ENCODE data around the gene LHFPL6.
A peak's percentile ranks its signal among the peaks of the same experiment; 100 is the strongest.

Gene LHFPL6

GRCh38 chr13:39364947-39365468 lies 238.0 kb downstream of the LHFPL6 start:
- Histone ChIP-seq H4K12ac (ENCODE audit: low read depth, low read length) (no peak overlapping the region), H3K79me2 (ENCODE audit: control insufficient read depth, insufficient read depth, low read length, poor library complexity) (no peaks in the 10 kb centered on the region), H3K18ac (ENCODE audit: low read length) (no peak overlapping the region), H3K9me3 (ENCODE audit: insufficient read depth, low read depth, low read length) (no peaks in the 10 kb centered on the region), H3K4ac (ENCODE audit: low read depth, low read length) (no peak overlapping the region), H4K8ac (ENCODE audit: low read depth, low read length) (no peak overlapping the region), H2AK5ac (ENCODE audit: low read length) (no peak overlapping the region), H3K4me3 (ENCODE audit: low read depth, low read length) (no peak overlapping the region), H3K9ac (ENCODE audit: low read length) (no peak overlapping the region), H3K23ac (ENCODE audit: low read length) (no peak overlapping the region), H4K91ac (ENCODE audit: low read depth, low read length) (no peak overlapping the region), H3K4me2 (ENCODE audit: low read length) (peak overlapping the region; percentile 37), H3K27me3 (ENCODE audit: insufficient read depth, low read length) (no peaks in the 10 kb centered on the region), H2BK5ac (ENCODE audit: low read depth, low read length, poor library complexity) (no peak overlapping the region), H3K4me1 (ENCODE audit: control insufficient read depth in 1 of 2, insufficient read depth in 2 of 2, low read length in 2 of 2) (peaks cover 0 to 4% of the 10 kb centered on the region in 2 experiments), H3K27ac (ENCODE audit: low read depth, low read length) (no peak overlapping the region), H3K79me1 (ENCODE audit: low read length) (no peaks in the 10 kb centered on the region), H3K36me3 (ENCODE audit: control insufficient read depth in 1 of 2, insufficient read depth in 2 of 2, low read length in 2 of 2) (no peaks in the 10 kb centered on the region), H2BK12ac (ENCODE audit: low read length) (no peak overlapping the region), H2AFZ (ENCODE audit: insufficient read depth, low read length, poor library complexity) (no peak overlapping the region), H3K14ac (ENCODE audit: low read length) (no peak overlapping the region), H2BK120ac (ENCODE audit: insufficient read depth, low read length, poor library complexity) (no peak overlapping the region)
- WGBS (ENCODE audit: extremely low coverage, insufficient coverage, insufficient read length), result no CpG with 5 or more reads among the region's 5 CpGs
- peak; percentile 29 to 57 for DNase-seq

DNA sequence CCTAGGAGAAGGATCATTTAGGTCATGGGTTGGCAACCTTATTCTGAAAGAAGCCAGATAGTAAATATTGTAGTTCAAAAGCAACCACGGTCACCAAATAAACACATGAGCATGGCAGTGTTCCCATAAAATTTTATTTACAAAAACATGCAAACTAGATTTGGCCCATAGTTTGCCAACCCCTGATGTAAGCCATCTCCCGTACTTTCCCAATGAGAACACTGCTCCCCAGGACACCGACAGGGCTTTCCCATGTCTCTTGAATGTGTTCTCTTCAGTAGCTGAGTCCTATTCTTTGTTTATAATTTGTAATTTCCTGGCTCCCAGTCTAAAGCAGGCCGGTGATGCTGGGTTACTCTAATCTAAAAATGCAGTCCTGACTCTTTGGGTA lies 239.6 kb downstream of the LHFPL6 start:
- Histone ChIP-seq H3K18ac (ENCODE audit: low read length) (no peak overlapping the region), H3K4me1 (ENCODE audit: control insufficient read depth in 1 of 2, insufficient read depth in 2 of 2, low read length in 2 of 2) (peaks cover 0 to 4% of the 10 kb centered on the region in 2 experiments), H3K4me3 (ENCODE audit: low read depth, low read length) (no peak overlapping the region), H3K79me2 (ENCODE audit: control insufficient read depth, insufficient read depth, low read length, poor library complexity) (no peaks in the 10 kb centered on the region), H3K9me3 (ENCODE audit: insufficient read depth, low read depth, low read length) (no peaks in the 10 kb centered on the region), H2AFZ (ENCODE audit: insufficient read depth, low read length, poor library complexity) (no peak overlapping the region), H4K8ac (ENCODE audit: low read depth, low read length) (no peak overlapping the region), H3K36me3 (ENCODE audit: control insufficient read depth in 1 of 2, insufficient read depth in 2 of 2, low read length in 2 of 2) (no peaks in the 10 kb centered on the region), H3K14ac (ENCODE audit: low read length) (no peak overlapping the region), H4K91ac (ENCODE audit: low read depth, low read length) (no peak overlapping the region), H3K27me3 (ENCODE audit: insufficient read depth, low read length) (no peaks in the 10 kb centered on the region), H3K27ac (ENCODE audit: low read depth, low read length) (no peak overlapping the region), H3K79me1 (ENCODE audit: low read length) (no peaks in the 10 kb centered on the region), H3K4ac (ENCODE audit: low read depth, low read length) (no peak overlapping the region), H2BK120ac (ENCODE audit: insufficient read depth, low read length, poor library complexity) (no peak overlapping the region), H2BK5ac (ENCODE audit: low read depth, low read length, poor library complexity) (no peak overlapping the region), H4K12ac (ENCODE audit: low read depth, low read length) (no peak overlapping the region), H2AK5ac (ENCODE audit: low read length) (no peak overlapping the region), H3K23ac (ENCODE audit: low read length) (no peak overlapping the region), H2BK12ac (ENCODE audit: low read length) (no peak overlapping the region), H3K4me2 (ENCODE audit: low read length) (no peak overlapping the region), H3K9ac (ENCODE audit: low read length) (no peak overlapping the region)
- WGBS (ENCODE audit: extremely low coverage, insufficient coverage, insufficient read length), result no CpG with 5 or more reads among the region's 4 CpGs
- no peak for DNase-seq

GRCh38 chr13:39362652-39363381 lies 240.2 kb downstream of the LHFPL6 start:
- H3K9ac ChIP-seq (ENCODE audit: low read length), result no peak overlapping the region
- no peak overlapping the region for H2BK120ac ChIP-seq (ENCODE audit: insufficient read depth, low read length, poor library complexity)
- no peaks in the 10 kb centered on the region for H3K79me2 ChIP-seq (ENCODE audit: control insufficient read depth, insufficient read depth, low read length, poor library complexity)
- no peak overlapping the region for H4K12ac ChIP-seq (ENCODE audit: low read depth, low read length)
- H2BK12ac ChIP-seq (ENCODE audit: low read length), result no peak overlapping the region
- H3K4me3 ChIP-seq (ENCODE audit: low read depth, low read length), result no peak overlapping the region
- H2AFZ ChIP-seq (ENCODE audit: insufficient read depth, low read length, poor library complexity), result no peak overlapping the region
- H3K18ac ChIP-seq (ENCODE audit: low read length), result no peak overlapping the region
- no peak overlapping the region for H3K23ac ChIP-seq (ENCODE audit: low read length)
- DNase-seq, result no peak
- WGBS (ENCODE audit: extremely low coverage, insufficient coverage, insufficient read length), result no CpG with 5 or more reads among the region's 5 CpGs
- H4K8ac ChIP-seq (ENCODE audit: low read depth, low read length), result no peak overlapping the region
- no peaks in the 10 kb centered on the region for H3K36me3 ChIP-seq (ENCODE audit: control insufficient read depth in 1 of 2, insufficient read depth in 2 of 2, low read length in 2 of 2)
- no peaks in the 10 kb centered on the region for H3K79me1 ChIP-seq (ENCODE audit: low read length)
- H3K9me3 ChIP-seq (ENCODE audit: insufficient read depth, low read depth, low read length), result no peaks in the 10 kb centered on the region
- H3K4me1 ChIP-seq (ENCODE audit: control insufficient read depth in 1 of 2, insufficient read depth in 2 of 2, low read length in 2 of 2), result peaks cover 0 to 4% of the 10 kb centered on the region in 2 experiments
- H3K14ac ChIP-seq (ENCODE audit: low read length), result no peak overlapping the region
- H2AK5ac ChIP-seq (ENCODE audit: low read length), result no peak overlapping the region
- H2BK5ac ChIP-seq (ENCODE audit: low read depth, low read length, poor library complexity), result no peak overlapping the region
- no peak overlapping the region for H4K91ac ChIP-seq (ENCODE audit: low read depth, low read length)
- H3K4me2 ChIP-seq (ENCODE audit: low read length), result no peak overlapping the region
- H3K27me3 ChIP-seq (ENCODE audit: insufficient read depth, low read length), result no peaks in the 10 kb centered on the region
- no peak overlapping the region for H3K27ac ChIP-seq (ENCODE audit: low read depth, low read length)
- no peak overlapping the region for H3K4ac ChIP-seq (ENCODE audit: low read depth, low read length)

DNA sequence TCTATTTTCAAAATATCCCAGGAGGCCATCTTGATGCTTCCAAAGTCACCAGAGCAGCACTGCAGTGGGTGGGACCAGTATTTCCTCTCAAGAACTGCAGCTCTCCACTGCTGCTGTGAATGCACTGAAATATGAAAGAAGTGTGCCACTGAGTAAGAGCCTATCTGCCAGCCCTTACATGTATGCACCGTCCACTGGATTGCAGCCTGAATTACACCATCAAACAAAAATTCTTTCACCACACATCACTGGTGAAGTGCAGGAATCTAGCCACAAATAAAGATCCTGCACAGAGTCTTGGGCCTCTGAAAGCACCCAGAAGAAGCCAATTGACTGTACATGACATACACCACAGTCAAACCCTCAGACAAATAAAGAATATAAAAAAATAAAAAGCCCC lies 249.0 kb downstream of the LHFPL6 start:
- no peak overlapping the region for H3K4ac ChIP-seq (ENCODE audit: low read depth, low read length)
- no peaks in the 10 kb centered on the region for H3K79me1 ChIP-seq (ENCODE audit: low read length)
- no peak overlapping the region for H2AFZ ChIP-seq (ENCODE audit: insufficient read depth, low read length, poor library complexity)
- no peaks in the 10 kb centered on the region for H3K36me3 ChIP-seq (ENCODE audit: control insufficient read depth in 1 of 2, insufficient read depth in 2 of 2, low read length in 2 of 2)
- no peak overlapping the region for H4K8ac ChIP-seq (ENCODE audit: low read depth, low read length)
- WGBS (ENCODE audit: extremely low coverage, insufficient coverage, insufficient read length), result no CpG with 5 or more reads among the region's 1 CpG
- no peak overlapping the region for H3K27ac ChIP-seq (ENCODE audit: low read depth, low read length)
- no peak overlapping the region for H3K23ac ChIP-seq (ENCODE audit: low read length)
- H3K79me2 ChIP-seq (ENCODE audit: control insufficient read depth, insufficient read depth, low read length, poor library complexity), result no peaks in the 10 kb centered on the region
- H2BK12ac ChIP-seq (ENCODE audit: low read length), result no peak overlapping the region
- H3K9ac ChIP-seq (ENCODE audit: low read length), result no peak overlapping the region
- H3K14ac ChIP-seq (ENCODE audit: low read length), result no peak overlapping the region
- no peak overlapping the region for H3K4me2 ChIP-seq (ENCODE audit: low read length)
- no peaks in the 10 kb centered on the region for H3K4me1 ChIP-seq (ENCODE audit: control insufficient read depth in 1 of 2, insufficient read depth in 2 of 2, low read length in 2 of 2)
- H3K18ac ChIP-seq (ENCODE audit: low read length), result no peak overlapping the region
- no peak overlapping the region for H2BK120ac ChIP-seq (ENCODE audit: insufficient read depth, low read length, poor library complexity)
- no peaks in the 10 kb centered on the region for H3K9me3 ChIP-seq (ENCODE audit: insufficient read depth, low read depth, low read length)
- no peak overlapping the region for H2BK5ac ChIP-seq (ENCODE audit: low read depth, low read length, poor library complexity)
- DNase-seq, result peak; percentile 9 to 41
- H3K4me3 ChIP-seq (ENCODE audit: low read depth, low read length), result no peak overlapping the region
- H4K12ac ChIP-seq (ENCODE audit: low read depth, low read length), result no peak overlapping the region
- H3K27me3 ChIP-seq (ENCODE audit: insufficient read depth, low read length), result no peaks in the 10 kb centered on the region
- H4K91ac ChIP-seq (ENCODE audit: low read depth, low read length), result no peak overlapping the region
- no peak overlapping the region for H2AK5ac ChIP-seq (ENCODE audit: low read length)

Measured in trophoblast cell (in vitro differentiated cells and primary cell).